ENCODE results near the gene PADI6. TPM values are rescaled to one million over a fixed set of nuclear protein-coding genes. Genes with fewer than 3 reads are reported as not detected.

Gene PADI6
- total RNA-seq, 4 donors from 2014 or later = 0.55 TPM; not detected in 3

DNA sequence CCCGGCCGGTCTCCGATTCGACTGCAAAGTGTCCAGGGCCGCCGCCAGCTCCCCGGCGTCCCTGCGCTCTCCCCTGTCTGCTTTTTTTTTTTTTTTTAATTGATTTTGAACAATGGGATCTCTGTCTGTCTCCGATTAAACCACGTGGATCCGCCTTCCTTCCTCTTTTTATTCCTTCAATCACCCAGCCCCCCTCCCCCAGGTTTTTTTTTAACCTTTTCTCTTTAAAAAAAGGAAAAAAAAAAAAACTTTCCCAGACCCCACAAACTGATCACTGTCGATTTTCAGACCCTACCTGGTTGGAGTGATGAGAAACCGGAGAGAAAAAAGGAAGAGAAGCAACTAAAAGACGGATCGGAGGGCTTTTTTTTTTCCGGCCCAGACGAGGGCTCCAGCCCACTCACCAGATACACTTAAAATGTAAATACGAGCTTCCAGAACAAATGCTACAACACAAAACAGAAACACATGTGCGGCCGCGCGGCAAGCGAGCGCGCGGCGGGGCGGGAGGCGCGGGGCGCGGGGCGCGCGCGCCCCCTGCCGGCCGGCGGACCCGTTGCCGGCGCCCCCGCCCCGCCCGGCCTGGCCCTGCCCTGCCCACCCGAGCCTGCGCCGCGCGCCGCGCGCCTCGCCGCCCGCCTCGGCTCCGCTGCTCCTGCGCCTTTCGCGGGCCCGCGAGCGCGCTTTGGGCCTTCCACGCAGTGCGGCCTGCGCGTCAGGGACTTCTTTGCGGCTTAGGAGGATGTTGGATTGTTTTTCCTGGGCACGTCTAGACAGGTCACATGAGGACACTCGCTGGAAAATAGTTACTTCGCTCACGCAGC is 67.5 kb downstream of the PADI6 start, which contains the start of gene RCC2:
RCC2 (minus strand) TSS at position 428 of the 824 bp plus-strand sequence. CDS start 1,163 bp downstream, outside the sequence.
- no peaks in the 10 kb centered on the region for H3K36me3 ChIP-seq
- no peaks in the 10 kb centered on the region for H3K9me3 ChIP-seq
- no peaks in the 10 kb centered on the region for H3K27me3 ChIP-seq
- H3K27ac ChIP-seq = peak within 1 kb of the TSS; percentile 84 to 85
- peak within 1 kb of the TSS; percentile 75 to 97 for H3K4me3 ChIP-seq
- DNase-seq = peak; percentile 42 to 72
- intact Hi-C loops (cut with DNase I; ENCODE audit: low total_unique reads) = no loop called here
- TF ChIP-seq, protein P1, sequence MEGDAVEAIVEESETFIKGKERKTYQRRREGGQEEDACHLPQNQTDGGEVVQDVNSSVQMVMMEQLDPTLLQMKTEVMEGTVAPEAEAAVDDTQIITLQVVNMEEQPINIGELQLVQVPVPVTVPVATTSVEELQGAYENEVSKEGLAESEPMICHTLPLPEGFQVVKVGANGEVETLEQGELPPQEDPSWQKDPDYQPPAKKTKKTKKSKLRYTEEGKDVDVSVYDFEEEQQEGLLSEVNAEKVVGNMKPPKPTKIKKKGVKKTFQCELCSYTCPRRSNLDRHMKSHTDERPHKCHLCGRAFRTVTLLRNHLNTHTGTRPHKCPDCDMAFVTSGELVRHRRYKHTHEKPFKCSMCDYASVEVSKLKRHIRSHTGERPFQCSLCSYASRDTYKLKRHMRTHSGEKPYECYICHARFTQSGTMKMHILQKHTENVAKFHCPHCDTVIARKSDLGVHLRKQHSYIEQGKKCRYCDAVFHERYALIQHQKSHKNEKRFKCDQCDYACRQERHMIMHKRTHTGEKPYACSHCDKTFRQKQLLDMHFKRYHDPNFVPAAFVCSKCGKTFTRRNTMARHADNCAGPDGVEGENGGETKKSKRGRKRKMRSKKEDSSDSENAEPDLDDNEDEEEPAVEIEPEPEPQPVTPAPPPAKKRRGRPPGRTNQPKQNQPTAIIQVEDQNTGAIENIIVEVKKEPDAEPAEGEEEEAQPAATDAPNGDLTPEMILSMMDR (IDR thresholded peaks at IDR 0.05) = peak in 3 of 4 experiments; percentile 6 to 53 (median 42)
- peak in 1 of 2 donors; percentile 13 for TF ChIP-seq POLR2A (IDR thresholded peaks at IDR 0.05)
- H3K4me1 ChIP-seq = no peaks in the 10 kb centered on the region

DNA sequence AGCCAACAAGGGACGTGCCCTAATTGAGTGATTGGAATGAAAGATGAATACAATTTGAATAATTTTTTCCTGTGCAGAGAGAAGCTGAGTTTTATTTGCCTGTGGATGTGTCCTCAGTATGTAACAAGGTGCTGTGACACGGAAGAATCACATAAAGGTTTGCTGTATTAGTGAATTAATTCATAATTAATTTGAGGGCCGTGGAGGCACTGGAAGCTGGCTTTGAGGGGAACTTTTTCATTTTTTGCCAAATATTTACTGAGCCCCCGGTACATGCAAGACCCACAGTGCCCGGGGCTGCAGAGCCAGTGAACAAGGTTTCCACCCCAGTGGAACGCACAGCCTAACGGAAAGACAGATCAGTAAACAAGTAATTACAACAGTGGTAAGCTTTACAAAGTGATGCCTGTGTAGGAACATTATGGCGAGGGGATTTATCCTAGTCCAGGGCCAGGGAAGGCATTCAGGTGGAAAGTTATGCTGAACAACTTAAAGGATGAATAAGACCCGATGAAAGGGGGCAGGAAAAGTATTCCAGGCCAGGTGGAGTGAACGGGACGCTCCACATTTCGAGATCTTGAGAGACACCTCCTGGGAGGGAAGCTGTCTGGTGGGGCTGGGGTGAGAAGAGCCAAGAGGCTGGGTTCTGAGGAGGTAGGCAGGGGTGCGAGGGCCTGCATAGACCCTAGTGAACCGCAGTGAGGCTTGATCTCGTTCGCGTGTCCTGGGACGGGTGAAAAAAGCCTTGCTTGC is 68.3 kb downstream of the PADI6 start:
- intact Hi-C loops (cut with DNase I; ENCODE audit: low total_unique reads) = no loop called here
- Histone ChIP-seq H3K27me3 (no peaks in the 10 kb centered on the region), H3K27ac (peak overlapping the region; percentile 79 to 85)

DNA sequence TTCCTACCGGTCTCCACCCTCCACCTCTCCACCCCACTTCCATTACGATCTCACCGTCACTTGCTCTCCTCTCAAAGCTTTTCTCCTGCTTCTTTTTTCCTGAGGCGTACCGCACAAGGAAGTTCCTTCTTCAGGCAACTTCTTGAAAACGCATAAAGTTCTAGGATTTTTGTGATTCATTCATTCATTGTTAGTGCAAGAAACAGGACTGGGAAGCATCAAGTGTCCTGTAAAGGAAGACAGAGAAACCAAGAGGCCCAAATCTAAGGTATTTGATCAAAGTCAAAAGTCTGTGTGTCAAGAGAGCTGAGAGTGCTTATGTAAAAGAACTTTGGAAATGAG is 68.8 kb downstream of the PADI6 start:
- H3K9me3 ChIP-seq = no peaks in the 10 kb centered on the region
- no peak overlapping the region for H3K4me3 ChIP-seq
- H3K4me1 ChIP-seq = no peaks in the 10 kb centered on the region
- TF ChIP-seq, protein P1 (IDR thresholded peaks at IDR 0.05) = no peak
- TF ChIP-seq POLR2A (IDR thresholded peaks at IDR 0.05) = no peak
- no peaks in the 10 kb centered on the region for H3K36me3 ChIP-seq
- no peaks in the 10 kb centered on the region for H3K27me3 ChIP-seq
- intact Hi-C loops (cut with DNase I; ENCODE audit: low total_unique reads) = no loop called here
- no peak overlapping the region for H3K27ac ChIP-seq
- DNase-seq = no peak

More for the DNA sequence above, 68.3 kb downstream of the PADI6 start:
- no peak for DNase-seq
- Histone ChIP-seq H3K36me3 (no peaks in the 10 kb centered on the region), H3K4me1 (no peaks in the 10 kb centered on the region), H3K4me3 (peak overlapping the region; percentile 15 to 45), H3K9me3 (no peaks in the 10 kb centered on the region)
- TF ChIP-seq, protein P1 (IDR thresholded peaks at IDR 0.05) = no peak

DNA sequence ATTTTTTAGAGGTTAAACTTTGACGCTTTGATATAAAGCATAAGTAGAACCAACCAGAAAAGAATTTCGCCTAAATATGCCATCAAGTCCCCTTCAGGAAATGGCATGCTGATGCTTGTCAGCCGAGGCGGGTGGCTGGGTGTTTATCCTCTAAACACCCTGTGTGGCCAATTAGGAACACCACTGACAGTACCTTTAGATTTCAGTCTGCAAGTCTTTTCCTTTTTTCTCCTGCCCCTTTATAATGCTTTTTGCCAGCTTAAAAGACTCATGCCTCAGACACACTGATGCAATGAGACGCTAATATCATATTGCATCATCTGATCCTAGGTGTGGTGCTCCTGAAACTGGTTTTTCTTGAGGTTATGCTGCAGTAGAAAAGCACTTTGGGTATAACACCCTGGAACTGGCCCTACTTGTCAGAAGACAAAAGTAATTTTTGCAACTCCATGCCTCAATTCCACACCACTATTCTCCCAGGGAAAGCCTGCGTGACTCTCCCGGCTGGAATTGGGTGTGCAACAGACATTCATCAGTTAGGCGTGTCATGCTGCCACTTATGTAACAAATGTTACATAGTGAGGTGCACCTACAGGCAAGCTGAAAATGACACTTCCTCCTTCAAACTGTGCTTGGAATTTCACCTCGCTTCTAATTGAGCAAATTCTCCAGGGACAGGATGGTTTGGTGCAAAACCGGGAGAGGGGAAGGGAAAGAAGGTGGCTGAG is 69.4 kb downstream of the PADI6 start:
- Histone ChIP-seq H3K4me1 (no peaks in the 10 kb centered on the region), H3K27ac (no peak overlapping the region), H3K27me3 (no peaks in the 10 kb centered on the region), H3K9me3 (no peaks in the 10 kb centered on the region), H3K4me3 (no peak overlapping the region), H3K36me3 (no peaks in the 10 kb centered on the region)
- intact Hi-C loops (cut with DNase I; ENCODE audit: low total_unique reads) = no loop called here
- TF ChIP-seq, protein P1 (IDR thresholded peaks at IDR 0.05) = no peak
- no peak for TF ChIP-seq POLR2A (IDR thresholded peaks at IDR 0.05)
- DNase-seq = no peak
